ENCODE results near the gene BEND7.

- no peak for TF ChIP-seq CTCF (IDR thresholded peaks at IDR 0.05)
- no peak for TF ChIP-seq POLR2AphosphoS5 (IDR thresholded peaks at IDR 0.05; ENCODE audit: low read depth, low read length)
- no peak for TF ChIP-seq SIN3A (IDR thresholded peaks at IDR 0.05; ENCODE audit: borderline replicate concordance, insufficient read depth, low read depth, low read length)
These were observed 27.2 kb upstream of the BEND7 start for GRCh38 chr10:13555884-13556510.

Data from Panc1 (cell line).